NCI-H82 treated with DMSO at 0.1 percent for 48 hours (cell line): ENCODE measurements around the gene TAGAP.
"Not testable (repeated sequence)": the region's sequence is repeated elsewhere in the genome, so short reads cannot be mapped to it uniquely, and the experiment has no call there.

Experiments used
- DNase-seq: peaks from one replicate; lab custom pipeline; 2025; ENCODE audit not compliant: unreplicated experiment; lab: John Stamatoyannopoulos, UW

The TAGAP gene

DNA sequence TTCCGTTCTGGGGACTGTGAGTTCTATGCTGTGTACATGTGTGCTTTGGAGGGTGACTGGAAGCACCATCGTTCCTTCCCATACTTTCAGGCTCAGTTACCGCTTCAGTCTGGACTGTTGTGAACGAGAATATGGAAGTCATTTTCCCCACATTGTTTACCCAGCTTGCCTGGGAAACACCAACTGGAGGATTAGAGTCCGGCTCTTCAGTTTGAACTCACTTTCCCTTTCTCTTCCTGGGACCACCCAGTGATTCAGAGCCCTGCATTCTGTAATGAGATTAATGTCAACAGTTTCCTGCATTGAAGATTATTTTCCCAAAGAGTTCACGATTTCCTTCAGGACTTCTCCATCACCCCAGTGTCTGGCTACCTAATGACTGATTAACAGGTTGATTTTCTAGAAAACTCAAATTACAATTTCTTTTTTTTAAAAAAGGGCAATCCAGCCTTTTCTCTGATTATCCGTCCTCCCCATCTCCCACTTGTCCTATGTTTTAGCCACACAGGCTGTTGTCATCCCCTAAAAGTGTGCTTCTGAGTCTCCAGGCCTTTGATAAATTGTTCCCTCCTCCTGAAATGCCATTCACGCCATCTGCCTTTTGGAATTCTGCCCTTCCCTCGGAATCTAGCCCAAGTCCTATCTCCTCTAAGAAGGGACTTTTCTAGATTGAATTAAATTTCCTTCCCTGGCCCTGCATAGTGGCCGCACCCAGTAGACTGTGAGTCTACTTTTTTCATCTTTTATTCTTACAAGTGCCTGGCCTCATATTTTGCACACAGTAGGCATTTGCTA is 3.3 kb upstream of the TAGAP start:
- no peak for DNase-seq

DNA sequence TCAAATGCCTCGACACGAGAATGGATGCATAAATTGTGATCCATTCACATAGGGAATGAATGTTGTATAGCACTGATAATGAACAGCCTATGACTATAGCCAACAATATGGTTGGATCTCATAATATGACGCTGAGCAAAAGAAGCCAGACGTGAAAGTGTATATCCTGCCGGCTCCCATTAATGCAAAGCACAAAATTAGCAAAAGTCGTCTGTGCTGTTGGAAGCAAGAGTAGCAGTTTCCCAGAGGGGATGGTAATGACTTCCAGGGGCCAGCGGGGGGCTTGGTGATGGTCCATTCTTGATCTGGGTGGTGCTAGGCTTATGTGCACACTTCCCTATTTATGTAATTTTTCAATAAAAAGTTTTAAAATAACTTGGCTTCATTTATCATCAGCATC is 1.0 kb upstream of the TAGAP start:
- no peak for DNase-seq

DNA sequence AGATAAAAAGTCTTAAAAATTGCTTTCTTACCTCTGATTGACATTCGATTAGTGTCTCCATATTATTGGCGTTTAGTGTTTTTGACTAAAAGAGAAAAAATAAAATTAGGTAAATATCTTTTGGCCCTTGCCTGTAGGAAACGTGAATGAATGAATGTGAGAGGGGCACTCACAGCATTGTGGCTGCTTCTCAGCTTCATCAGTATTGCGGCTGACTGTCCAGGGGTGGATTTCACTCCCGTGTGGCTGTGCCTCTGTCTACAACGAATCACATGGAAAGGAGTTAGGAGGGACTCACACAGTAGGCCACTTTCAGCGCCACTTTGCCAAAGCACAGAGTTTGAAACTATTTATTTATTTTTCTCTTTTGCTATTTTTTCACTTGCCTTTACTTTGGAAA is 844 bp downstream of the TAGAP start:
- no peak for DNase-seq

DNA sequence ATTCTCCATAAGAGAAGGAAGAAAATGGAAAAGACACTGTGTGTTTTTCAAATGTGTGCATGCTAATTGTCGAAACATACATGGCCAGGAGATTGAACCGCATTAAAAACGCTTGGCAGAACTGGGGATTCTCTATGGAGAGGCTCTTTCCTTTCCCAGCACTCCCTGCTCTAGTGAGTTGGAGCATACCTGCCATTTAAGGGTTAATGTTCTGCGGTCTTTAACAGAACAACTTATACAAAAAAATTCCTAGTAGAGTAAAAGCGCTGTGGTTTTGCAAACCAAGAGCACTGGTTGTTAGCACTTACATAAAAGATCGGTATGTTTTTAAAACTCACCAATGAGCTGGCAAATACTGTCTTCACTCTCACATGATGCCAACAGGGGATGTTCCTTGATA is 1.5 kb downstream of the TAGAP start:
- DNase-seq: no peak

DNA sequence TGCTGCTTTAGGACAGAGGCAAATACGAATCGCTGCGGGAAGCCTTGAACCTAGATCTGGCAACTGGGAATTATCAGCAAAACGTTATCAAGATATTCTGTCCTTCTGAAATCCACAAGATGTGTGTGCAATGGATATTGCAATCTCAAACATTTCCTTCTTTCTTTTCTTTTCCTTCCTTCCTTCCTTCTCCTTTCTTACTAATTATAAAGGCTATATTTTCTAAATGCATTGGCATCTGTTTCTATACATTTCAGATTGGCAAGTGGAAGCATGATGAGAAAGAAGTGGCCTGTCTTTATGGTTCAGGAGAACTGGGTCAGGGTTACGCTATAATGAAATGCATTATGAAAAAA is 2.0 kb downstream of the TAGAP start:
- no peak for DNase-seq

DNA sequence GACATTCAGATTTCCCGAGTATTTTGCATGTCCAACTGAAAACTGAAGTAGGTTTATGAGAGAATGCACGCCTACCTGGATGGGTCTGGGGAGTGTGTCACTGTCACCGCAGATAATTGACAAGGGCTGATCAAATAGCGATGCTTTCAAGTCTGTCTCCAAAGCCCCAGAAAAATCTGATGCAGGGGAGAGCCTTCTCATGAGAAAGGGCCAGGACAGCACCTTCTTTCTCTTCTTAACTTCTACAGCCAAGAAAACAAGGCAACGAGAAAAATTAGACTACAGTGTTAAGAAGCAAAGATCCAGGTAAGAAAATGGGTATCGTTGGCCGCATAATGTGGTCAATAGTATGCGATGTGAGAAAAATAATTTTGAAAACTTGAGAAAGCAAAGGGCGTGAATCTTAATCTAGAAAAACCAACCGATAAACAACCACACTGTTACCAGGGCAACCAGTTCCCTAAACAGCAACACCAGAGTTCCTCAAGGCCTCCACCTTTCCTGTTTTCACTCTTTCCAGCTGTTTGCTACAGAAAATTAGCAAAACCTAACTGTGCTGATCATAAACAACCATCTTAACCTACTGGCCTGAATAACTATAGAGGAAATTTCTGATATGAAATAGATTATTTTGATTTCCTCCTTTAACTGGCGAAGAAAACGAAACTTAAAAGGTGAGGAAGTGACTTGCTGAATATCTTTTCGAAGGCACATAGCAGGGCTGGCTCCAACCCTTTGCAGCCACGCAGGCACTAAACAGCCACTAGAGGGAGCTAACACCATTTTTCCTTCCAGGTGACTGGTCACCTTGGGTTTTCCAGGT is 2.6 kb downstream of the TAGAP start:
- DNase-seq: peak; percentile 32

DNA sequence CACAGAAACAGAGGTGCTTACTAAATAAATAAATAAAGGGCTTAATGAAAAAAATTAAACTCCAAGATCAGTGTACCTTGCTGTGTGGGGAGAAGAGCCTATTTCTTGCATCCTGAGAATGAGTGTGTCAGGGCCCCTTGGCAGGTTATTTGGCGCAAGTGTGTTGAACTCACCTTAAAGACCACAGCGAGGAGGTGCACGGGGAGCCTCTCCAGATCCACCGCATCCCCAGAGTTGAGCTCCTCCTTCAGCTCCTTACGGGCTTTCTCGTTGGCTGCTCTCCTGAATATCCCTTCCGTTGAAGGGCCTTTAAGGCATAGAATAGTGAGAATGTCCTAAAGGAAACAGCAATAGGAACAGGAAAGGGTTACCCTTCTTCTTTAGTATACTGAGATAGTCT is 3.6 kb downstream of the TAGAP start:
- no peak for DNase-seq

DNA sequence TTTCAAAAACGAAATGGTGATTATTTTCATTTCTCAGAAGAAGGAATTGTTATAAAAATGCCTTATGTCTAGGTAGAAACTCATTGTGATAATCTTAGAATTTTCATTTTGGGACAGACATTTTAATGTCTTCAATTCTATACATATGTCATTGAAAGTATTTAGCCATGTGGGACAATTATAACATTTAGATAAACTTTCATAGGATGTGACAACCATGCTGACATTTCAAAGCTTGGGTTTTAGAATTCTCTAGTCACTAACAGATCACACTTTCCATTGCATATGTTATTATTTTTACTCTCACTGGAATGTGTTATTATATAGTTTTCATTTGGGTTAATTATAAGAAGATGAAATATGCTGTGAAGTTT is 4.9 kb downstream of the TAGAP start:
- no peak for DNase-seq

DNA sequence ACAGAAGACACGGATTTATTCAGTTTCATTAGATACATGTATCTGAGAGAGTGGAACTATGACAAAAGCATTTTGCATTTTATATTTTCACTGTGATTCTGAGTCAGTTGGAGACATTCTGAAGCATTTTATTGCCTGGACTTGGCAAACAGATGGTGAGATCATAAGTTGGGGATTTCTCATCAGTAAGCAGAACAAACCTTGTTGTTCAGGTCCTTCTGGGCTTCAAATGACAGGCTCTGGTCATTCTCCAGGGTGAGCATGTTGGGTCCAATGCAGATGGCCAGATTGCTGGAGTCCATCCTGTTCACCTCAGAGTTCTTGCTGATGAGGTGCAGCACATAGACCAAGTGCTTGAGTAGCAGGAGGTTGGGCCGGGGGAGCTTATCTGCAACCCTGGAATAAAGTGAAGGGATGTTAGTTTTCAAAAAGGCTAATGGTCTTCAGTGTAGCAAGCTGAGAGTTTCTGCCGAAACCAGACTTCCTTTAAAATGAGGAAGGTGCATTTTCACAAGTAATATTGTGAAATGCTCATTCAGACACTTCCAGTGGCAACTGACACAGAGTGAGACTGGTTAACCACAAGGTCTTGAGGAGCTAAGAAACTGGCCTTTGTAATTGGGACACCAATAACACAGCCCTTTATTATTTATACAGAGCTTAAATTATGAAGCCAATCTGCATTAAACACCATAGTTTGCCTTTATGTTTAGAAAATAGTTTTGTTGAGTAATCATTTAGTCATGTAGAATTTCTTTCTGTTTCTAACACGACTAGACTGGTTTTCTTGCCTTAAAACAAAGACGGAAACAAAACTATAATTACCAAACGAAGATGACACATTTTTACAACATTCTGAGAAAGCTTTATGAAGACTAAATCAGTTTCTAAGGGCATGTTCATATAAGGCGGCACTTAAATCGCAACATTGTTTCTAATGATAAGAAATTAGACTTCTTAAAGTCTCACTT is 5.6 kb downstream of the TAGAP start:
- DNase-seq: no peak

DNA sequence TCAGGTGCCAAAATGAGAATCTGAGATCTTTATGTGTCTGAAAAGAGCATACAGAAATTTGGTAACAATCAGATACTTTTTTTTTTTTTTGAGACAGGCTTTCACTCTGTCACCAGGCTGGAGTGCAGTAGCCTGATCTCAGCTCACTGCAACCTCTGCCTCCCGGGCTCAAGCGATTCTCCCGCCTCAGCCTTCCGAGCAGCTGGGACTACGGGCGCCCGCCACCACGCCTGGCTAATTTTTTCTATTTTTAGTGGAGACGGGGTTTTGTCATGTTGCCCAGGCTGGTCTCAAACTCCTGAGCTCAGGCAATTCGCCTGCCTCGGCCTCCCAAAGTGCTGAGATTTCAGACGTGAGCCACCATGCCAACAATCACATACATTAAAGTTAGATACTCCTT is 6.5 kb downstream of the TAGAP start:
- DNase-seq: not testable (repeated sequence)

DNA sequence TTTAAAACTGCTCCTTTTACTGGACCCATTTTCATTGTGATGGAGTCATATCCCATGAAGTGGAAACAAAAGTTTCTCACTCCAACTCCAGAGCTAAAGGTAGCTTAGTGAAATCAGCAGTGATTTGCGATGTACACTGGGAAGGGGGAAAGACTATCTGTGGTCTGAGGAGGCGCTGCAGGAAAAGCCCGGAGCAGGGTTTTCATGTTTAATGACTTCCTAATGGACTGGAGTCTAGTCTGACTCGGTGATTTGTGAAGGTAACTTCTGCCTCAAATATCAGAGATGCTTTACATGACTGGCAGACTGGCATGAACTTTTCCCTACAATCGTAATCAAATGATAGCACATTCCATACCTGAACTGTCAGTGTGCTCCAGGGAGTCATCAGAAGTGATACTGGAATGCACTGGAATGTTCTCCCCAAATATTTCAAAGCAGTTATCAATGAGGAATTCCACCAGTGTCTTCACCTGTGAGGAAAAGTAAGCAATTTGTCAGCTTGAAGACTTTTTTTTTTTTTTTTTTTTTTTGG is 7.0 kb downstream of the TAGAP start:
- DNase-seq: no peak

DNA sequence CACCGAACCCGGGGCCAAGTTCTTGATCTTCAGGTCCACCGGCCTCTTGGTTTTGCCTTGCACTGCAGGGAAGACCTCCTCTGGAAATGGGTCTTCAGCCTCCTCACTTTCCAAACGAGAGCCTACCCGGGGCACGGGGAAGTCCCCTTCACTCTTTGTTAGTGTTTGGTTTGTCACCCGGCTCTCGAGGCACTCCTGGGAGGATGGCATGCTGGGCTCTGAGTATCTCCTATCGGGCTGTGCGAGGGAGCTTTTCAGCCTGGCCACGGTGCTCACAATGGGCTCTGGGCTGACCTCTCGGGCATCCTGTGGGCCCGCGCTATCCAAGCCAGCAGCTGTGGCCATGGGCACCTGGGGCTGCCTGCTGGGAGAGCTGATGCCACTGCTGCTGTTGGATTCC is 8.1 kb downstream of the TAGAP start:
- no peak for DNase-seq

DNA sequence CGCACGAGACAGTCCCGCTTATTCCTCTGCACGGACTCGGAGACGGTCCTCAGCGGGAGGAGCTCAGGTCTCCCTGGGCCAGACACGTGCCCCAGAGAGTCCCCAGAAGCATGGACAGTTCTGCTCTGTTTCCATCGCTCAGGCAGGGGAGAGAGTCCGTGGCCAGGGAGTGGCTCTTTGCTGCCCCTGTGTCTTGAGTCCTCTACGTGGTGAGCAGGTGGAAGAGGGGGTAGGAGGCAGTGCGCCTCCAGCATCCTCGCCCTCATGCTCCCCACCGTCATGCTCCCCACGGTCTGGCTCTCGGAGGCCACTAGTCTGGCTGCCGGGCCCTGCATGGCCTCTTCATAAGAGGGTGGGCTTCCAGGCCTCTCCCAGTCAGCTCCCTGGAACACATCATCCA is 8.9 kb downstream of the TAGAP start:
- DNase-seq: no peak

DNA sequence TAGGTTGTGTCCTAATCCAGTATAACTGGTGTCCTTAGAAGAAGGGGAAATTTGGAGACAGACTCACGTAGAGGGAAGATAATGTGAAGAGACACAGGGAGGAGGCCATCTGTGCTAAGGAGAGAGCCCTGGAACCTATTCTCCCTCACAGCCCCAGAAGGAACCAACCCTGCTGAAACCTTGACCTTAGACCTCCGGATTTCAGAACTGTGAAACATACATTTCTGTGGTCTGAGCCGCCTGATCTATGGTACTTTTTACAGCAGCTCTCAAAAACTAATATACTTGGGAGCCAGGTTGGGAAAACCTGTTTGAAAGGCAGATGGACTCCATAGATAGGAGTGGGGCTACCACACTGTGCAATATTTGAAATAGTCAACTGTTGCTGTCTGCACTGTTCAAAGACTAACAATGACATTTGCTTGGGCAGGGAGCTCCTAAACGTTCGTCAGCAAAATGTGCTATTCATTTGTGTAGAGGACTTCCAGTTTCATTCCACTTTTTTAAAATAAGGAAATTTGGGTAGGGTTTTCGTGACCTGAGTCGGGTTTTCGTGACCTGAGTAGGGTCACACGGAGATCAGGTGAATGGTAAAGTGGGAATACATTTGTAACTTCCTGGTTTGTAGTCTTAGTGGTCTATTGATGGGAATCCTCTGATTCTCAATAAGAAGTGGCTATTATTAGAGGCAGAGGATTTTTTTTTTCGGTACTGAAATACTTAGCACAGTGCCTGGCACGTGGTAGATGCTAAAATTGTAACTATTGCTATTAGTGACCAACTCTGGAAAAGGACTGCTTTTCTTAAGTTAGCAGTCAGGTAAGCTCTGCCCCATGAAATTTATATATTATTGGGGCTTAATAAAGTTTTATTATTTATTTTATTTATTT is 11.4 kb downstream of the TAGAP start:
- DNase-seq: no peak

DNA sequence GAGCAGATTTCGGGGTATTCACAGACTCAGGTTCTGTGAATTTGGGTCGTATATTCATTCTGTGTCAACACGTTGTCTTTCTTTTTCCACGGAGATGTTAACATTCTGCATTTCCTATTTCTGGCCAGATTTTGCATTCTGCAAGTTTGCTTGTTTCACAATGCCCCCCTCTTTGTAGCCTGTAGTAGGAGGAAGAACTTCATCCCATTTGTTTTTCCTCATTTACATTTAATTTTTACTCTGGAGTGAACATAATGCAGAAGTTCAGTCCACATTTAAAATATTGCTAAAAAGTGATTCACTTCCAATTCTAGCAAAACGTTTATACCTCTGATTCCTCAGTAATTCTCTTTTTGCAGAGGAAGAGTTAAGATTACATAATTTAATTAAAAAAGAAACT is 12.9 kb downstream of the TAGAP start:
- no peak for DNase-seq

DNA sequence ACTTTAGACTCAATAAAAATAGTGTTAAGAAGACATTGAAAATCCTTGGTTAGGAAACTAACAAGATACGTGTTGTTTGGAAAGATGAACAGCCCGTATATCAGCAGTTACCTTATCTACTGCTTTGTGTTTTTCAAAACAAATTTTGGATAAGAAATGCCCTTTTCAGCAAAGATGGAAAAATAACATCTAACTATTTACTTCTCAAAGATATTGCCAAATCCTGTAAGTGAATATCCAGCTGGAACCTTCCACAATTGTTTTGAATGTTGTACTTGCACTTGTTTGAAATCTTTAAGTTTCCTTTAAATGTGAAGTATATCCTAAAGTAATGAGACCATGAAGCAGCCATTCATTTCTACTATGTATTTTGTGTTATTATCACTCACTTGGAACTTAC is 14.6 kb downstream of the TAGAP start:
- DNase-seq: no peak

DNA sequence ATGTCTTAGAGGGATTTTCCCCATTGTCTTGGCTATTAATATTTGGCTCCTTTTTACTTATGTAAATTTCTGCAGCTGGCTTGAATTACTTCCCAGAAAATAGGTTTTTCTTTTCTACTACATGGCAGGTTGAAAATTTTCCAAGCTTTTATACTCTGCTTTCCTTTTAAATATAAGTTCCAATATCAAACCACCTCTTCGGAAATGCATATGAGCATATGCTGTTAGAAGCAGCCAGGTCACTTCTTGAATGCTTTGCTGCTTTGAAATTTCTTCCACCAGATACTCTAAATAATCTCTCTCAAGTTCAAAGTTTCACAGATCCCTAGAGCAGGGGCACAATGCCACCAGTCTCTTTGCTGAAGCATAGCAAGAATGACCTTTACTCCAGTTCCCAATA is 19.6 kb downstream of the TAGAP start:
- not testable (repeated sequence) for DNase-seq

DNA sequence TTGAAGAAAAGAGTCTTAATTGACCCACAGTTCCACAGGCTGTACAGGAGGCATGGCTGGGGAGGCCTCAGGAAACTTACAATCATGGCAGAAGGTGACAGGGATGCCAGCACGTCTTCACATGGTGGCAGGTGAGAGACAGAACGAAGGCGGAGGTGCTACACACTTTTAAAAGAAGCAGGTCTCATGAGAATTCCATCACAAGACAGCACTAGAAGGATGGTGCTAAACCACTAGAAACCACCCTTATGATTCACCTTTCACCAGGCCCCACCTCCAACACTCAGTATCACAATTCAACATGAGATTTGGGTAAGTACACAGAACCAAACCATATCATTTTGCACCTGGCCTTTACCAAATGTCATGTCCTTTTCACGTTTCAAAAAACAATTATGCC is 20.9 kb downstream of the TAGAP start:
- no peak for DNase-seq

DNA sequence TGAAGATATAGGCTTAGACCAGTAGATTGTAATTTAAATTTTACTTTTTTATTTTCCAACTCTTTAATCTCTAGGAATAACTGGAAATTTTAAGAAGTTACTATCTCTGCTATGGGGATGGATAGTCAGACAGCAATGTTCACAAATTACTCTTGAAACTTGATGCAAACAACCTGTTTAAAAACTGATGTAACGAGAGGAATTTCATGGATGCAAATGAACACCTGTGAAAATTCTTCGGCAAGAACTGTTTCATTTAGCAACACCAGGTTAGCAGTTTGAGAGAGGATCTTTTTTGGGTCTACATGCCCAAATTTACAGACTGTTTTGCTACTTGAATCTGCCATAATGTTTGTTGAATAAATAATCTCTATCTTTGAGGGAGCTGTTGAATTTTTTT is 24.8 kb downstream of the TAGAP start:
- DNase-seq: no peak
